Activated naive CD8-positive, alpha-beta T cell treated with anti-CD3 and anti-CD28 coated beads, Interleukin-2, amount 10 ng/mL, durations not matched to agents 7 days and 5 days (primary cell): ENCODE results near the gene CREB5. TPM values are rescaled to one million over a fixed set of nuclear protein-coding genes. Genes with fewer than 3 reads are reported as not detected.

Experiments
- ATAC-seq: fragments of 150-1000 bp; cut with Tn5 transposase; one replicate; pipeline ENCODE4 v1.10.0; 2021; ENCODE audit warnings: low read depth, moderate library complexity
- POLR2A ChIA-PET: fragments of 350-600 bp; sonication (Branson Sonifier 250); formaldehyde crosslinking; loops from one replicate; lab custom pipeline; 2021; ENCODE audit warnings: antibody characterized with exemption; lab: Charles Lee
- DNase-seq: peaks from one replicate; pipeline ENCODE4 v3.0.0; 2021
- H3K27ac Mint-ChIP-seq: one replicate; pipeline ENCODE4 v1.8.0; 2022; ENCODE audit warnings: mild to moderate bottlenecking, mixed read lengths
- H3K27me3 Mint-ChIP-seq: one replicate; pipeline ENCODE4 v1.8.0; 2022; ENCODE audit warnings: mild to moderate bottlenecking, moderate library complexity, mixed read lengths
- H3K36me3 Mint-ChIP-seq: one replicate; pipeline ENCODE4 v1.8.0; 2021; ENCODE audit warnings: mild to moderate bottlenecking, mixed read lengths
- H3K4me1 Mint-ChIP-seq: one replicate; pipeline ENCODE4 v1.8.0; 2021; ENCODE audit warnings: mixed read lengths
- H3K4me3 Mint-ChIP-seq: one replicate; pipeline ENCODE4 v1.8.0; 2022; ENCODE audit warnings: mild to moderate bottlenecking, moderate library complexity, mixed read lengths
- H3K9me3 Mint-ChIP-seq: one replicate; pipeline ENCODE4 v1.8.0; 2021; ENCODE audit warnings: mixed read lengths
- total RNA-seq, 2 experiments: library from RNA; stranded (reverse); gene quantifications; one replicate each; pipeline ENCODE4 v1.2.3, GENCODE V29; 2021

The CREB5 gene
- total RNA-seq, 2 experiments from 2014 or later = not detected

DNA sequence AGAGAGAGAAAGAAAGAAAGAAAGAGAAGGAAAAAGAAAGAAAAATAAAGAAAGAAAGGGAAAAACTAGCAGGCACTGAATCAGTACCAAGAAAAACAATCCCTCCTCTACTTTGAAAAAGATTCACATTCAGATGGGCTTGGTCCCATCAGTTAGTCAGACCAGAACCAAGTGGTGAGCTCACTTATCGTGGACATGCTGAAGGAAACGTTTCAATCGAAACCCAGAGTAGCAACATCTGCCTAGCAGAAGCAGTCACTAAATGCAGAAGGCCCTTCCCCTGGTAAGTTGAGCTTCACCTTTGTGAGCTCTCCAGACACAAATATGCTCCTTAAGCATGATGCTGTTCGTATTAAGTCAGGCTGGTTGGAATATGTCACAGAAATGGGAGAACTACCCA is 378.1 kb downstream of the CREB5 start:
- peaks cover 11% of the 10 kb centered on the region for H3K27me3 Mint-ChIP-seq
- DNase-seq (no peak), ATAC-seq (no peak)
- H3K27ac Mint-ChIP-seq = no peak overlapping the region
- no peaks in the 10 kb centered on the region for H3K9me3 Mint-ChIP-seq
- no peaks in the 10 kb centered on the region for H3K4me1 Mint-ChIP-seq
- no peaks in the 10 kb centered on the region for H3K36me3 Mint-ChIP-seq
- H3K4me3 Mint-ChIP-seq = no peak overlapping the region
- POLR2A ChIA-PET = no interaction called here

GRCh38 chr7:28792858-28793257 is 380.5 kb downstream of the CREB5 start:
- POLR2A ChIA-PET = no interaction called here
- no peaks in the 10 kb centered on the region for H3K4me1 Mint-ChIP-seq

GRCh38 chr7:28793381-28794085 is 381.2 kb downstream of the CREB5 start:
- Mint-ChIP-seq H3K27ac (no peak overlapping the region), H3K27me3 (peaks cover 10% of the 10 kb centered on the region), H3K4me1 (no peaks in the 10 kb centered on the region), H3K9me3 (no peaks in the 10 kb centered on the region), H3K36me3 (no peaks in the 10 kb centered on the region), H3K4me3 (no peak overlapping the region)
- no peak for DNase-seq
- POLR2A ChIA-PET = no interaction called here
- ATAC-seq = no peak

More at GRCh38 chr7:28792858-28793257, 380.5 kb downstream of the CREB5 start:
- ATAC-seq (no peak), DNase-seq (no peak)
- Mint-ChIP-seq H3K4me3 (no peak overlapping the region), H3K36me3 (no peaks in the 10 kb centered on the region), H3K27me3 (peaks cover 12% of the 10 kb centered on the region), H3K27ac (no peak overlapping the region), H3K9me3 (no peaks in the 10 kb centered on the region)

- peaks cover 5% of the 10 kb centered on the region for H3K27me3 Mint-ChIP-seq
- no peak overlapping the region for H3K27ac Mint-ChIP-seq
- no peaks in the 10 kb centered on the region for H3K9me3 Mint-ChIP-seq
- H3K36me3 Mint-ChIP-seq = no peaks in the 10 kb centered on the region
- no peaks in the 10 kb centered on the region for H3K4me1 Mint-ChIP-seq
- DNase-seq (no peak), ATAC-seq (no peak)
- H3K4me3 Mint-ChIP-seq = no peak overlapping the region
- POLR2A ChIA-PET = no interaction called here
These were observed 386.0 kb downstream of the CREB5 start for GRCh38 chr7:28798274-28798673.

GRCh38 chr7:28799619-28800018 is 387.3 kb downstream of the CREB5 start:
- no peak for ATAC-seq
- POLR2A ChIA-PET = no interaction called here
- peaks cover 5% of the 10 kb centered on the region for H3K27me3 Mint-ChIP-seq

GRCh38 chr7:28800150-28800549 is 387.8 kb downstream of the CREB5 start:
- no peak for ATAC-seq

More at GRCh38 chr7:28799619-28800018, 387.3 kb downstream of the CREB5 start:
- H3K4me1 Mint-ChIP-seq = no peaks in the 10 kb centered on the region
- H3K36me3 Mint-ChIP-seq = no peaks in the 10 kb centered on the region
- no peak for DNase-seq
- H3K9me3 Mint-ChIP-seq = no peaks in the 10 kb centered on the region
- H3K4me3 Mint-ChIP-seq = no peak overlapping the region
- H3K27ac Mint-ChIP-seq = no peak overlapping the region

DNA sequence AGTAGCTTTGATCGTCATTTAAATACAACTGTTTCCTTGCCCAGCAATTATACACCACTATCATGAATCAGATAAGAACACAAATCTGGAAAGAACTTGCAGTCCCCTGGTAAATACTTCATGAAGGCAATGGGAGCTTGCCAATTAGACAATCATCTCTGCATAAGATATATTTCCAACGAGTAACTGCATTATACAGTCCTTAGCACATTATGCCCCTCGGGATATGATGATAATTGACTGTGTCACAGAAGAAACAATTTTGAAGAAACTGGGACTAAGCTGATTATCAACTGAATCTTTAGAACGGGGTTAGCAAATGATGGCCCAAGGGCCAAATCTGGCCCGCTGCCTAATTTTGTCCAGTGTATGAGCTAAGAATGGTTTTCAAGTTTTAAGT is 390.1 kb downstream of the CREB5 start:
- no peaks in the 10 kb centered on the region for H3K27me3 Mint-ChIP-seq
- no peak overlapping the region for H3K4me3 Mint-ChIP-seq
- ATAC-seq (no peak), DNase-seq (no peak)
- no peaks in the 10 kb centered on the region for H3K9me3 Mint-ChIP-seq
- H3K4me1 Mint-ChIP-seq = no peaks in the 10 kb centered on the region
- H3K36me3 Mint-ChIP-seq = no peaks in the 10 kb centered on the region
- H3K27ac Mint-ChIP-seq = no peak overlapping the region
- POLR2A ChIA-PET = no interaction called here

More at GRCh38 chr7:28800150-28800549, 387.8 kb downstream of the CREB5 start:
- H3K9me3 Mint-ChIP-seq = no peaks in the 10 kb centered on the region
- peaks cover 4% of the 10 kb centered on the region for H3K27me3 Mint-ChIP-seq
- H3K4me3 Mint-ChIP-seq = no peak overlapping the region
- POLR2A ChIA-PET = no interaction called here
- H3K27ac Mint-ChIP-seq = no peak overlapping the region
- no peaks in the 10 kb centered on the region for H3K36me3 Mint-ChIP-seq
- no peaks in the 10 kb centered on the region for H3K4me1 Mint-ChIP-seq
- no peak for DNase-seq

GRCh38 chr7:28804157-28804556 is 391.8 kb downstream of the CREB5 start:
- no peak for DNase-seq
- no peaks in the 10 kb centered on the region for H3K27me3 Mint-ChIP-seq

GRCh38 chr7:28804990-28805389 is 392.7 kb downstream of the CREB5 start:
- Mint-ChIP-seq H3K4me1 (peaks cover 4% of the 10 kb centered on the region), H3K27ac (no peak overlapping the region), H3K9me3 (no peaks in the 10 kb centered on the region), H3K4me3 (no peak overlapping the region), H3K36me3 (no peaks in the 10 kb centered on the region), H3K27me3 (no peaks in the 10 kb centered on the region)
- ATAC-seq = no peak
- DNase-seq = no peak
- POLR2A ChIA-PET = no interaction called here

More at GRCh38 chr7:28804157-28804556, 391.8 kb downstream of the CREB5 start:
- ATAC-seq = no peak
- no peaks in the 10 kb centered on the region for H3K9me3 Mint-ChIP-seq
- POLR2A ChIA-PET = no interaction called here
- H3K36me3 Mint-ChIP-seq = no peaks in the 10 kb centered on the region
- no peak overlapping the region for H3K4me3 Mint-ChIP-seq
- no peak overlapping the region for H3K27ac Mint-ChIP-seq
- peaks cover 4% of the 10 kb centered on the region for H3K4me1 Mint-ChIP-seq

DNA sequence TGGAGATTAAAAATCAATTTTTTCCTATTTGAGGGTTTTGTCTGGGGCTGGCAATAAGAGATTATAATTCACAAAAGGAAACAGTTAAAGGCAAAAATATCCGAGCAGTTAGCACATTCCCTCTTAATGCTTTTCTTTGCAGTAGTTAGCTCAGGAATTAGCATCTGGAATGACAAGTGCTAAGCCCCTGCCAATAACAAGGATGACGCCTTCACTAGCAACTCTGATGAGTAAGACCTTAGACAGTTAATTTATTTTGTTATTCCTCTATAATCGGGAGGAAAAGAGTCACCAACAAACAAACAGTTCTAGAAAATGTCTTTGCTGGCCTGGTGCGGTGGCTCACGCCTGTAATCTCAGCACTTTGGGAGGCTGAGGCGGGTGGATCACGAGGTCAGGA is 394.5 kb downstream of the CREB5 start:
- Mint-ChIP-seq H3K4me3 (no peak overlapping the region), H3K9me3 (no peaks in the 10 kb centered on the region), H3K27me3 (no peaks in the 10 kb centered on the region), H3K36me3 (no peaks in the 10 kb centered on the region), H3K27ac (no peak overlapping the region), H3K4me1 (peaks cover 4% of the 10 kb centered on the region)
- POLR2A ChIA-PET = no interaction called here
- no peak for DNase-seq
- no peak for ATAC-seq

DNA sequence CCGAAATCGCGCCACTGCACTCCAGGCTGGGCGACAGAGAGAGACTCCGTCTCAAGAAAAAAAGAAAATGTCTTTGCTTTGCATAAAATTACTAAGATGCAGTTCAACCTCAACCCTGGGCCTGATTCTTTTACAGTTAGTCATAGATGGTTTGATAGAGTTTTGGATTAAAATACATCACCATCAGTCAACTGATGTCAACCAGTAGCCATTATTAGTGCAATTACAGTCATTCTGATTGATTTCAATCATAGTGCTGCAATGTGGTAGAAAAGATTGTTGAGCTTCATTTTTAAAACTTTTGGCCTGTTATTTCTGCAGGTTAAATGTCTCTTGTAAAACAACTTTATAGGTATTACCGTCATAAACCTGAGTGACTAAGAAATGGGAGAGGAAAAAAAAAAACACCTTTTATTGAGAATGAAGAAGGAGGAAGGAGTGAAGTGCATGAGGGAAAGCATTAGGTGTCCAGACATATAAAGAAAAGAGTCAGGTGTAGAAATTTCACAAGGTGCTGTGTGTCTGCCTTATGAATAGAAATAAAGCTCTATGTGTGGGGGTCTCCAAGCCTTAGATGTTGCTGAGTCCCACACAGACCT is 395.2 kb downstream of the CREB5 start:
- no peaks in the 10 kb centered on the region for H3K27me3 Mint-ChIP-seq
- no peaks in the 10 kb centered on the region for H3K36me3 Mint-ChIP-seq
- POLR2A ChIA-PET = no interaction called here

GRCh38 chr7:28808796-28809533 is 396.6 kb downstream of the CREB5 start:
- no peaks in the 10 kb centered on the region for H3K9me3 Mint-ChIP-seq
- H3K27me3 Mint-ChIP-seq = no peaks in the 10 kb centered on the region
- no peak for DNase-seq
- ATAC-seq = no peak
- peaks cover 4% of the 10 kb centered on the region for H3K4me1 Mint-ChIP-seq
- H3K4me3 Mint-ChIP-seq = no peak overlapping the region
- POLR2A ChIA-PET = no interaction called here
- H3K27ac Mint-ChIP-seq = no peak overlapping the region
- H3K36me3 Mint-ChIP-seq = no peaks in the 10 kb centered on the region

More for the DNA sequence above, 395.2 kb downstream of the CREB5 start:
- Mint-ChIP-seq H3K9me3 (no peaks in the 10 kb centered on the region), H3K4me3 (no peak overlapping the region), H3K27ac (no peak overlapping the region), H3K4me1 (peaks cover 4% of the 10 kb centered on the region)
- no peak for DNase-seq
- ATAC-seq = no peak

GRCh38 chr7:28811008-28811407 is 398.7 kb downstream of the CREB5 start:
- Mint-ChIP-seq H3K27ac (no peak overlapping the region), H3K4me1 (peaks cover 4% of the 10 kb centered on the region), H3K27me3 (no peaks in the 10 kb centered on the region), H3K36me3 (no peaks in the 10 kb centered on the region), H3K4me3 (no peak overlapping the region), H3K9me3 (no peaks in the 10 kb centered on the region)
- ATAC-seq (no peak), DNase-seq (no peak)
- POLR2A ChIA-PET = no interaction called here
